Caki2 (cell line): ENCODE results near the gene TP53. TPM values are rescaled to one million over a fixed set of nuclear protein-coding genes. Genes with fewer than 3 reads are reported as not detected.

Experiments
- DNase-seq: peaks from one replicate; pipeline ENCODE4 v3.0.0-alpha.2; 2015; ENCODE audit warnings: low read depth
- in situ Hi-C: cut with HindIII; loops from 2 replicates; pipeline ENCODE4 v1.10.0; 2016; ENCODE audit warnings: low sequenced_read_pairs, low pct_unique_long_range_greater_than_20kb, mixed read lengths
- total RNA-seq: library from RNA; depleted of rRNA; stranded (reverse); fragments of >200 nt; shearing (Covaris generic); gene quantifications from 2 replicates; pipeline ENCODE4 v1.2.3, GENCODE V29; 2014; ENCODE audit warnings: low replicate concordance

Gene TP53
- total RNA-seq, 1 experiment from 2014 or later = 27.3 TPM

DNA sequence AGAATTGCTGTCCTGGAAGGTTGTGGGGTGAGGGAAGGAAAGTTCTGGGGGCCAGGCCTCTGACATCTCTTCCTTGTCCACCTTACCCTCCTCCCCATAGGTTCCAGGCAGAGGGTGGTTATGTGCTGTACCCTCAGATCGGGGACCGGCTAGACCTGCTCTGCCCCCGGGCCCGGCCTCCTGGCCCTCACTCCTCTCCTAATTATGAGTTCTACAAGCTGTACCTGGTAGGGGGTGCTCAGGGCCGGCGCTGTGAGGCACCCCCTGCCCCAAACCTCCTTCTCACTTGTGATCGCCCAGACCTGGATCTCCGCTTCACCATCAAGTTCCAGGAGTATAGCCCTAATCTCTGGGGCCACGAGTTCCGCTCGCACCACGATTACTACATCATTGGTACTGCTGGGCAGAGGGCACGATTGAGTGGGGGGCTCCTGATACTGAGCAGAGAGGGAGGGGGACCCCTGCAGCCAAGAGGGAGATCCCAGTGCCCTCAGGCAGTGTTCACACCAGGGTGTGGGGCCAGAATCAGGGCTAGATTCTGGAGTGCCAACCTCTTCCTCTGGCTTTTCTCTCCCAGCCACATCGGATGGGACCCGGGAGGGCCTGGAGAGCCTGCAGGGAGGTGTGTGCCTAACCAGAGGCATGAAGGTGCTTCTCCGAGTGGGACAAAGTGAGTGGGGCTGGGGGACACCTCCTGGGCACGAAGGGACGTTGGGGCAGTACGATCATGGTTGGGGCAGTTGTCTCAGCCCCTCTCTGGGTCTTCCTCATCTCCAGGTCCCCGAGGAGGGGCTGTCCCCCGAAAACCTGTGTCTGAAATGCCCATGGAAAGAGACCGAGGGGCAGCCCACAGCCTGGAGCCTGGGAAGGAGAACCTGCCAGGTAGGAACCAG, 20.8 kb upstream of the TP53 start:
- in situ Hi-C loops = no loop called here
- no peak for DNase-seq

DNA sequence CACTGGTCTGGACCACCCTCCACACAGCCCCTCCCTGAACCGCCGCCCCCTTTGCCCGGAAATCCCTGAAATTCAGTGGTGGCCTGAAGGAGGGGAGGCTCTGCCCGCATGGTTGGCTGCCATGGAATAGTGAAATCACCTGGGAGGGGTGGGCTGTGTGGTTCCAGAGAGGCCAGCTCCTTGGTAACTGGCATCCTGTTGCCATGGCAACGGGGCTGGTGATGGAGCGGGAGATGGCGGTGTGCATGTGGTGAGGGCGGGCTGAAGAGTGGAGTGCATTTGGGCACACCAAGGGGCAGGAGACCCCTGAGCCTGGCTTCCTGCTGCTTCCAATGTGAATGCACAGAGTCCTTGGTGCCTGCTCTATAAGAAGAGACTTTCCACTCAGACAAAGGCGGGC, 20.2 kb upstream of the TP53 start:
- in situ Hi-C loops = no loop called here
- DNase-seq = no peak

DNA sequence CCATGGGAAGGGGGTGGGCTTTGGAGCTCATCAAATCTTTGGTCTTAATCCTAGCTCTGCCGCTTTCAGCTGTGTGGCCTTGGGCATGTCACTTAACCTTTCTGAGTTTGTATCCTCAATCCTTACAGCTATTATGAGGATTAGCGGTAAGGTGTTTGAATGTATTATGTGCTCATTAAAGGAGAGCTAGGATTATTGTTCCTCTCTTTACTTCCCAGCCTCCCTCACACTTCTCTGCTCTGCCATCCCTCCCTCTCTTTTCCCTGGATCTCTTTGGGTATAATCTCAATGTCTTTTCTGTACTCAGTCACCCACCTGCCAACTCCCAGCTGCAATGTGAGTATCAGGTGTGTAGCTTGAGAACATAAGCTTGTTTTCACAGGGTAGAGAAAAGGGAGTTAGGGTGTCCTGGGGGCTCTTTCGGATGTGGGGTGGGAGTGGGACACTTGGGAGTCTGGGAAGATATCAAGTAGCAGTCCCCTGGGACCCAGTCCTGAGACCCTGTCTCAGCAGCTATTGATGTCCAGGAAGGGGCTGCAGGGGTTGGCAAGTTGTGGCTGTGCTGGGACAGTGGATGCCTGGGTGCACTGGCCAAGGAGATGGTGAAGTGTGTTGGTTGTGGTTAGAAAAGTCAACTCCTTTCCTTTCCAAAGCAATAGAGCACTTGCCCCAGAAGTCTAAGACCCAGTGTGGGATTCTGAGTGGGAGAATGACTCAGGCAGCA, 19.5 kb upstream of the TP53 start:
- no peak for DNase-seq
- in situ Hi-C loops = no loop called here

- in situ Hi-C loops = no loop called here
- DNase-seq = no peak
Observed at GRCh38 chr17:7705269-7706255, 18.3 kb upstream of the TP53 start.

DNA sequence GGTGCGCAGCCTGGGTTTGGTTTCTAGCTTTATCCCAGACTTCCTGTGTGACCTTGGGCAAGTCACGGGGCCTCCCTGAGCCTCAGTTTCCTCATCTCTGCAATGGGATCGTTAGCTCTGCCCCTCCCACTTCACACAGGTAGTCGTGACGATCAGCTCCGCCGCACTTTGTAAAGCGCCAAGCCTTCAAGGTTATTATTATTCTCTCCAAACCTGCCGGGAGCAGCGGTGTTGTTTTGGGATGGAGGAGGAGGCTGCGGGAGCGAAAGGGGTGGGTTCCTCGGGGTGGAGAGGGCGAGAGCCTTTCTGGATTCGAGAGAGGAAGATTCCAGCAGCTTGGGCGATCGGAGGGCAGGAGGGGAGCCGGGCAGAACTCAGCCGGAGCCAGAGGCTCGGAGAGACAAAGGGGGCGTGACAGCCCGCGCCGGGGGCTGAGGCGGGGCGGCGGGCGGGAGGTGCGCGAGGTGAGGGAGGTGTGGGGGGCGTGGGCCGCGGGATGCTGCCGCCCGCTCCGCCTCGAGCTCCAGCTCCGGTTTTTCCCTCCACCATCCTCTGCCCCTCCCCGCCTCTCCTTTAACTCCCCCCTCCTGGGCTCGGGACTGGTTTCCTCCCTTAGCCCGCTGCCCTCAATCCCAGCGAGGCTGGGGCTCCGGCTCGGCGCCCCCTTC, 17.4 kb upstream of the TP53 start, which contains the start of gene EFNB3:
Gene EFNB3, plus strand, starts transcription at position 602 of the 668 bp plus-strand sequence. CDS start 397 bp downstream, outside the sequence.
- DNase-seq = no peak
- in situ Hi-C loops = no loop called here

DNA sequence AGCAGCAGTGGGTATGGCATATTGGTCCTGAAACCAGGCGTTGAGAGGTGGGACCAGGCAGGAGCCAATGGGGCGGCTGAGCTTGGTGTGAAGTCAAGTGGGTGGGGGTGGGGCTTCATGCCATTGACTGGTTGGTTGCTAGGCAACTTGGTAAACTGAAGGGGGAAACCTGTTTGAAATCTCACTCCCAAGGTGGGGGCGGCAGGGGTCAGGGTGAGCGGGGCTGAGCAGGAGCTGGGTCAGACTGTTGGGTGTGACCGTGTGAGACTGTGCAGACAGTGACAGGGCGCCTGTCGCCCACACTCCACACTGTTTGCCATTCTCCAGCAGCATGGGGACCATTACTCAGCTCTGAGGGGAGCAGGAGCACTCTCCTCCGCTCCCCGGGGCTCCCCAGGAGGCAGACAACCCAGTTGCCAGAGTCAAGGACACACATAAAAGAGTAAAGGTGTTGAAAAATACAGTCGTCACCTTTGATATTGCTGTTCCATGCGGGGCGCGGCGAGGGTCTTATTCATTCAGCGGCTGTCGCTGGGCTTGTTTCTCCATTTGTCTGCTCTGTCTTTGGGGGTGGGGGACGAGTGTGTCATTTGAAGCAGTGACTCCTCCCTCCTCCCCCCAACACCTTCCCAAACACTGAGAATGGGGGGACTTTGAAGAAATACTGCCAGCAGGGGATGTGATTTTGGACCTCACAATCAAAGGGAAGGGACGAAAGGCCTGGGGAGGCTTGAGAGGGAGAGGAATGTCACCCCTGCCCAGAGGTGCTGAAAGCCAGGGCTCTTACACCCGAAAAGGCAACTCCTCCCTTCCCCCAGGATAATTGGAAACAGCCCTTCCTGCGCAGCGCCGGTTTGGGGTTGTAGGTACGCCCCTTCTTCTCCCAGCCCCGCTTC, 16.5 kb upstream of the TP53 start:
- in situ Hi-C loops = no loop called here
- DNase-seq = peak; percentile 67

DNA sequence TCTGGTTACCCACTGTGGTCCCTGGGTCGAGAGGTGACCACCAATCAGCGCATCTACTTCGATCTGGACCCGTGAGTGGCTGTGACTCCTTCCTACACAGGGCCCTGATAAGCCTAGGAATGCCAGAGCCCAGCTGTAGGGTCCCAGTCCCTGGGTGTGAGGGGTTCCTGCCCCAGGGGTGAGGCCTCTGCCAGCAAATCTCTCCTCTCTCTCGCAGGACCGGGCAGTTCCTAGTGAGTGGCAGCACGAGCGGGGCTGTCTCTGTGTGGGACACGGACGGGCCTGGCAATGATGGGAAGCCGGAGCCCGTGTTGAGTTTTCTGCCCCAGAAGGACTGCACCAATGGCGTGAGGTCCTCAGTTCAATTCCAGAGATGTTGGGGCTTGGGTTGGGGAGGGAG, 15.5 kb upstream of the TP53 start:
- no peak for DNase-seq
- in situ Hi-C loops = no loop called here

GRCh38 chr17:7701681-7702080, 14.4 kb upstream of the TP53 start:
- in situ Hi-C loops = no loop called here
- no peak for DNase-seq

GRCh38 chr17:7700510-7700909, 13.2 kb upstream of the TP53 start:
- in situ Hi-C loops = no loop called here
- DNase-seq = no peak

DNA sequence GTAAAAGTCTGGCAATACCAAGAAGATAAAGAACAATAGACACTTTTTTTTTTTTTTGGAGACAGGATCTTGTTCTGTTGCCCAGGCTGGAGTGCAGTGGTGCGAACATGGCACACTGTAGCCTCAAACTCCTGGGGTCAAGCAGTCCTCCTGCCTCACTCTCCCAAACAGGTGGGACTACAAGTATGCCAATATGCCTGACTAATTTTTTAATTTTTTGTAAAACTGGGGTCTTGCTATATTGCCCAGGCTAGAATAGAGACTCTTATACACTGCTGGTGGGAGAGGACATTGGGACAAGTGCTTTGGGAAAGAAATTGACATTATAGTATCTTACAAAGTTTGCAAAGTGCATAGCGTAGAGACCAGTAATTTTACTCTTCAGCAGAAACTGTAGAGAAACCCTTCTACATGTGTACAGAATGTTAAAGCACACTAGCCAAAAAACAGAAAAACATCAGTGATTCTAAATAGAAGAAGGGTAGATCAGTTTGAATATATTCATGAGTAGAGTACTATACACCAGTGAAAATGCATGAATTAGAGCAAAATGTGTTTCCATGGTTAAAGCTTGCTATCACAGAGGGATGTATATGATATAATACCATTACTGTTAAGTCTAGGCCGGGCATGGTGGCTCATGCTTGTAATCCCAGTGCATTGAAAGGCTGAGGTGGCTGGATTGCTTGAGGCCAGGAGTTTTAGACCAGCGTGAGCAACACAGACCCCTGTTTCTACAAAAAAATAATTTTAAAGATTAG, 10.7 kb upstream of the TP53 start:
- in situ Hi-C loops = no loop called here
- no peak for DNase-seq

DNA sequence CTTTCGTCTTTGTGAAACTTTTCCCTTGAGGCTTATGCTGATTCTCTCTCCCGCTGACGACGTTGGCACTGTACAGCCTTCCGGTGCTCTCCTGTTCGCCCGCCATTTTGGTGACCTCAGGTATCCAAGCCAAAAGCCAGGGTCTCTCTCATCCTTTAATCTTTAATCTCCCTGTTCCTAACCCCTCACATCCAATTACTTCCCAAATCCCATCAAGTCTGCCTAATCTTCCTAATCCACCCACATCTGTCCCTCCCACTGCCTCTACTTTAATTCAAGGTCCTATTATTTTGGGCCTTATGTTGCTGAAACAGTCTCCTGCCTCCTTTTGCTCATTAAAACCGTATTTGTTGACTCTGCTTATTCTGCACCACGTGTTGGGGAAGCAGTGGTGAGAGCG, 8.3 kb upstream of the TP53 start:
- in situ Hi-C loops = no loop called here
- DNase-seq = no peak

DNA sequence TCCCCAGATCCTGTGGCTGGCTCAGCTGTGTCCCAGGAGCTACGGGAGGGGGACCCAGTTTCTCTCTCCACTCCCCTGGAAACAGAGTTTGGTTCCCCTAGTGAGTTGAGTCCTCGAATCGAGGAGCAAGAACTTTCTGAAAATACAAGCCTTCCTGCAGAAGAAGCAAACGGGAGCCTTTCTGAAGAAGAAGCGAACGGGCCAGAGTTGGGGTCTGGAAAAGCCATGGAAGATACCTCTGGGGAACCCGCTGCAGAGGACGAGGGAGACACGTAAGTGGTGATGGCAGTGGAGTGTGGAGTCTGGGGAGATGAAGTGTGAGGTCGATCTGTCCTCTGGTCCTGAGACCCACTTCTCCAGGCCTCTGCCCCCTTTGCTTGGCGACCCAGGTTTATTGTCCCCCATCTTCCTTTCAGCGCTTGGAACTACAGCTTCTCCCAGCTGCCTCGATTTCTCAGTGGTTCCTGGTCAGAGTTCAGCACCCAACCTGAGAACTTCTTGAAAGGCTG, 1.6 kb upstream of the TP53 start:
- in situ Hi-C loops = no loop called here
- no peak for DNase-seq

GRCh38 chr17:7687908-7688807, 868 bp upstream of the TP53 start, which contains the start of gene WRAP53:
Gene WRAP53, plus strand, starts transcription at chr17:7688477. Its CDS starts 172 bp downstream, at chr17:7688649.
- peak; percentile 98 for DNase-seq
- in situ Hi-C loops = no loop called here

- DNase-seq = peak; percentile 91
- in situ Hi-C loops = no loop called here
Observed at GRCh38 chr17:7686222-7687071, 843 bp downstream of the TP53 start.
